Sigmoid colon (tissue), 7 donors: Measurements from ENCODE around the gene SAMHD1. TPM values are rescaled to one million over a fixed set of nuclear protein-coding genes. Genes with fewer than 3 reads are reported as not detected.

Experiments used
- DNase-seq: peaks from one replicate; pipeline ENCODE4 v3.0.0-alpha.2; 2019
- H3K27ac ChIP-seq, 4 donors: fragments of 200-600 bp; sonication (generic); one replicate each; pipeline ENCODE4 v1.5.1; 2016 to 2019; ENCODE audit warnings: mild to moderate bottlenecking in 1 of 4
- H3K27me3 ChIP-seq, 3 donors: fragments of 200-600 bp; sonication (generic); one replicate each; pipeline ENCODE4 v1.5.1; 2019; ENCODE audit warnings: mild to moderate bottlenecking in 1 of 3
- H3K36me3 ChIP-seq, 4 donors: fragments of 200-600 bp; sonication (generic); one replicate each; pipeline ENCODE4 v1.5.1; 2016 to 2019
- H3K4me1 ChIP-seq, 4 donors: fragments of 200-600 bp; sonication (generic); one replicate each; pipeline ENCODE4 v1.5.1; 2017 to 2019
- H3K4me3 ChIP-seq, 4 donors: fragments of 200-600 bp; sonication (generic); one replicate each; pipeline ENCODE4 v1.5.1; 2017 to 2019; ENCODE audit warnings: mild to moderate bottlenecking in 2 of 4, moderate library complexity in 1 of 4
- H3K9me3 ChIP-seq, 4 donors: fragments of 200-600 bp in 3 of 4; sonication (generic) in 3 of 4; one replicate each; pipeline versions ENCODE4 v1.5.1 to v1.6.1; 2013 to 2019
- EP300 ChIP-seq, 4 donors: sonication (generic); formaldehyde crosslinking; IDR thresholded peaks; one replicate each; pipeline ENCODE4 v1.6.1; 2017; ENCODE audit warnings: antibody characterized with exemption in 4 of 4
- POLR2A ChIP-seq, 2 donors: fragments of 450-650 bp; IDR thresholded peaks; one replicate each; pipeline ENCODE4 v1.6.1; 2016; ENCODE audit warnings: antibody characterized with exemption in 2 of 2, mild to moderate bottlenecking in 2 of 2, moderate library complexity in 2 of 2
- POLR2AphosphoS5 ChIP-seq, 4 donors: sonication (generic); formaldehyde crosslinking; IDR thresholded peaks; one replicate each; pipeline ENCODE4 v1.6.1; 2017; ENCODE audit warnings: antibody characterized with exemption in 4 of 4
- WGBS, 2 donors: extraction: QIAGEN DNeasy Blood & Tissue Kit; methylation state at CpG; one replicate each; pipeline ENCODE4 v1.1.7; 2013; 5-methylcytosine and 5-hydroxymethylcytosine counted together
- intact Hi-C: fragments of 100-400 bp; cut with DNase I; formaldehyde crosslinking; loops from one replicate; pipeline ENCODE4 v1.15.1; 2023
- polyA plus RNA-seq, 3 donors: library from polyadenylated mRNA; stranded (reverse); fragments of 200-250 nt; gene quantifications; one replicate each; pipeline ENCODE4 v1.2.3, GENCODE V29; 2013
- total RNA-seq, 4 donors: library from RNA; depleted of rRNA; stranded (reverse); fragments of >200 nt; gene quantifications; one replicate each; pipeline ENCODE4 v1.1.0, GENCODE V29; 2016
- TF ChIP-seq, protein P1 (sequence below), 4 experiments: fragments of 450-650 bp in 3 of 4; fragments of 200-600 bp in 1 of 4; IDR thresholded peaks; one replicate each; pipeline ENCODE4 v1.5.1; 2016 to 2019; ENCODE audit warnings: antibody characterized with exemption in 4 of 4, mild to moderate bottlenecking in 3 of 4, moderate library complexity in 2 of 4
- donor health status: healthy with polysubstance abuse.
- donor health status: Bipolar disorder and iron deficiency.
- donor health status: healthy.

Gene SAMHD1
- total and polyA plus RNA-seq, 7 donors, result 27.0 to 179 (median 89.6) TPM

DNA sequence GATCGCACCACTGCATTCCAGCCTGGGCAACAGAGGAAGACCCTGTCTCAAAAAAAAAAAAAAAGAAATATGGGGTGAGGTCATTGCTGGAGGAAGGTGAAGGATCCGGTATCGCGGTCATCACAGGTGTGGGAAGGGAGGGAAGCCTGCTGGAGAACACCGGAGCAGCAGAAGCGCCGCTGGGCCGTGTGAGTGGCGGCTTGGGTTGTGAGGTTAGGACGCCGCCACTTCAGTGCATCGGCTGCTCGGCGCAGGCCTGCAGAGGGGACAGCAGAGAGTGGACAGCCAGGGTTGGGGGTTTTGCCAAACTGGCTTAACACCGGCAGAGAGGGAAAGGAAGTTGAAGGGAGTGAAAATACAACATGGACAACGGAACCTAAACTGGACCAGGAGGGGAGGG, 70.2 kb downstream of the SAMHD1 start:
- Histone ChIP-seq H3K4me3 (no peak overlapping the region), H3K4me1 (no peaks in the 10 kb centered on the region), H3K27me3 (no peaks in the 10 kb centered on the region), H3K36me3 (no peaks in the 10 kb centered on the region), H3K9me3 (no peaks in the 10 kb centered on the region), H3K27ac (no peak overlapping the region)
- DNase-seq, result no peak
- 93 to 94% methylated on average over 16 of the region's 16 CpGs for WGBS, 2 donors
- intact Hi-C loops, result no loop called here
- TF ChIP-seq, protein P1, sequence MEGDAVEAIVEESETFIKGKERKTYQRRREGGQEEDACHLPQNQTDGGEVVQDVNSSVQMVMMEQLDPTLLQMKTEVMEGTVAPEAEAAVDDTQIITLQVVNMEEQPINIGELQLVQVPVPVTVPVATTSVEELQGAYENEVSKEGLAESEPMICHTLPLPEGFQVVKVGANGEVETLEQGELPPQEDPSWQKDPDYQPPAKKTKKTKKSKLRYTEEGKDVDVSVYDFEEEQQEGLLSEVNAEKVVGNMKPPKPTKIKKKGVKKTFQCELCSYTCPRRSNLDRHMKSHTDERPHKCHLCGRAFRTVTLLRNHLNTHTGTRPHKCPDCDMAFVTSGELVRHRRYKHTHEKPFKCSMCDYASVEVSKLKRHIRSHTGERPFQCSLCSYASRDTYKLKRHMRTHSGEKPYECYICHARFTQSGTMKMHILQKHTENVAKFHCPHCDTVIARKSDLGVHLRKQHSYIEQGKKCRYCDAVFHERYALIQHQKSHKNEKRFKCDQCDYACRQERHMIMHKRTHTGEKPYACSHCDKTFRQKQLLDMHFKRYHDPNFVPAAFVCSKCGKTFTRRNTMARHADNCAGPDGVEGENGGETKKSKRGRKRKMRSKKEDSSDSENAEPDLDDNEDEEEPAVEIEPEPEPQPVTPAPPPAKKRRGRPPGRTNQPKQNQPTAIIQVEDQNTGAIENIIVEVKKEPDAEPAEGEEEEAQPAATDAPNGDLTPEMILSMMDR (IDR thresholded peaks at IDR 0.05), result no peak
- no peak for TF ChIP-seq EP300 (IDR thresholded peaks at IDR 0.05)
- no peak for TF ChIP-seq POLR2AphosphoS5 (IDR thresholded peaks at IDR 0.05)
- TF ChIP-seq POLR2A (IDR thresholded peaks at IDR 0.05), result no peak

DNA sequence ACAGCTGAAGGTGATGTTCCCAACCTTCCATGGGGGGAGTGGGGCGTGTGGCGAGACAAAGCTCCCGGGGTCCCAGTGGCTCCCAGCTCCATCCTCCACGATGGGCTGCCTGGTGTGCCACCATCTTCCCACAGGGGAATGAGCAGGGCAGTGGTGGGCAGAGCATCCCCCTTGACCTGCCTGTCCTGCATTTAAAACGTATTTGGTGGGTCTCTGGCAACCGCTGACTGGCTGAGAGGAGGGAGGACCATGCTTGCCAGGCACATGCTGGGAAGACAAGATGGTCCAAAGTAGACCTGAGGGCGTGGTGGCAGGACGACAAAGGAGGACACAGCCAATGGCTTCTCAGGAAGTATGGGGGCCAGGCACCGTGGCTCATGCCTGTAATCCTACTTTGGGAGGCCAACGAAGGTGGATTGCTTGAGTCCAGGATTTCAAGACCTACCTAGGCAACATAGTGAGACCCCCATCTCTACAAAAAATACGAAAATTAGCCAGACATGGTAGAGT, 70.7 kb downstream of the SAMHD1 start:
- Histone ChIP-seq H3K4me3 (no peak overlapping the region), H3K36me3 (no peaks in the 10 kb centered on the region), H3K27me3 (no peaks in the 10 kb centered on the region), H3K4me1 (no peaks in the 10 kb centered on the region), H3K9me3 (no peaks in the 10 kb centered on the region), H3K27ac (no peak overlapping the region)
- no peak for DNase-seq
- TF ChIP-seq EP300 (IDR thresholded peaks at IDR 0.05) (no peak), POLR2A (IDR thresholded peaks at IDR 0.05) (no peak), POLR2AphosphoS5 (IDR thresholded peaks at IDR 0.05) (no peak)
- TF ChIP-seq, protein P1 (IDR thresholded peaks at IDR 0.05), result no peak
- intact Hi-C loops, result no loop called here
- WGBS, 2 donors, result 91 to 95% methylated on average over 11 of the region's 11 CpGs

DNA sequence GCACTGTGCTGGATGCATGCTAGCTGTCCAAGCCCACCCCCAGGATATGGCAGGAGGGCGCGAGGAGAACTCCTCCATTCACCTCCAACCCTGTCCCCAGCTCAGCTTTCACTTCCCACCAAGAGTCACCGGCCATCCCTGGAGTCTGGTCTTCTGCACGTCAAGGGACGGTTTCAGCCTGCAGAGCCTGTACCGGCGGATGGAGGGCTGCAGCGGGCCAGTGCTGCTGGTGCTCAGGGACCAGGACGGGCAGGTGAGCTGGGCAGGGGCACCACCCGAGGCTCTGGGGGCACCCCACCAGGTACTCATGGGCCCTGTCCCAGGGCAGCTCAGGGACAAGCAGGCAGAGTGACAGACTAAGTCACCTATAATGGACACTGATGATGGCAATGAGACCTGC, 72.6 kb downstream of the SAMHD1 start:
- H3K4me1 ChIP-seq, result no peaks in the 10 kb centered on the region
- no peaks in the 10 kb centered on the region for H3K27me3 ChIP-seq
- H3K4me3 ChIP-seq, result no peak overlapping the region
- H3K36me3 ChIP-seq, result no peaks in the 10 kb centered on the region
- DNase-seq, result no peak
- TF ChIP-seq POLR2AphosphoS5 (IDR thresholded peaks at IDR 0.05) (no peak), POLR2A (IDR thresholded peaks at IDR 0.05) (no peak), EP300 (IDR thresholded peaks at IDR 0.05) (no peak)
- TF ChIP-seq, protein P1 (IDR thresholded peaks at IDR 0.05), result no peak
- intact Hi-C loops, result no loop called here
- WGBS, 2 donors, result 89% methylated on average over 10 of the region's 10 CpGs
- no peaks in the 10 kb centered on the region for H3K9me3 ChIP-seq
- H3K27ac ChIP-seq, result no peak overlapping the region

DNA sequence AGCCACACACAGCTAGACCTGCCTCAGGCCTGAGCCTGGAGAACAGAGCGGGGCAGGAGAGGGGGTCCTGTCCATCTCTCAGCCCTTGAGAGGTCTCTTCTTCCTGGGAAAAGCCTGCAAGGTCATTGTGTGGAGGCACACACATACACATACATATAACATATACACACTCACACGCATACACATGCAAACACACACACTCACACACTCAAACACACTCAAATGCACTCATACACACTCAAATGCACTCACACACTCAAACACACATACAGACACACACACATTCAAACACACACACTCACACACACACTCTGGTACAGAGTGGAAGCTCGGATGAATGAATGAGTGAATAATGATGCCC, 75.1 kb downstream of the SAMHD1 start:
- Histone ChIP-seq H3K27ac (peak overlapping the region in 1 of 4 donors; percentile 35), H3K4me1 (no peaks in the 10 kb centered on the region), H3K9me3 (no peaks in the 10 kb centered on the region), H3K27me3 (no peaks in the 10 kb centered on the region), H3K4me3 (no peak overlapping the region), H3K36me3 (no peaks in the 10 kb centered on the region)
- 74 to 89% methylated on average over 3 of the region's 3 CpGs for WGBS, 2 donors
- no peak for DNase-seq
- intact Hi-C loops, result no loop called here
- no peak for TF ChIP-seq POLR2AphosphoS5 (IDR thresholded peaks at IDR 0.05)
- no peak for TF ChIP-seq POLR2A (IDR thresholded peaks at IDR 0.05)
- no peak for TF ChIP-seq EP300 (IDR thresholded peaks at IDR 0.05)
- TF ChIP-seq, protein P1 (IDR thresholded peaks at IDR 0.05), result no peak
